HG03378 (cell line): ENCODE results near the gene RTN3.
"Not testable (repeated sequence)": the region's sequence is repeated elsewhere in the genome, so short reads cannot be mapped to it uniquely, and the experiment has no call there.

Source experiments
- ATAC-seq: cut with Tn5 transposase; IDR thresholded peaks from one replicate; pipeline ENCODE4 v1.9.1; 2021; ENCODE audit warnings: mild to moderate bottlenecking, moderate library complexity; ENCODE audit not compliant: unreplicated experiment

The RTN3 gene

GRCh38 chr11:63680834-63681320 is 423 bp upstream of the RTN3 start:
- no peak for ATAC-seq

- ATAC-seq: peak; percentile 8
Measured at GRCh38 chr11:63682066-63683021, 1.0 kb downstream of the RTN3 start.

GRCh38 chr11:63683133-63683991 is 2.1 kb downstream of the RTN3 start:
- no peak for ATAC-seq

GRCh38 chr11:63685158-63685721 is 3.9 kb downstream of the RTN3 start:
- not testable (repeated sequence) for ATAC-seq

GRCh38 chr11:63686926-63687325 is 5.6 kb downstream of the RTN3 start:
- no peak for ATAC-seq

- no peak for ATAC-seq
Measured at GRCh38 chr11:63687845-63688244, 6.5 kb downstream of the RTN3 start.

GRCh38 chr11:63694596-63694995 is 13.3 kb downstream of the RTN3 start:
- no peak for ATAC-seq

GRCh38 chr11:63698976-63699733 is 17.9 kb downstream of the RTN3 start:
- no peak for ATAC-seq

- ATAC-seq: no peak
Measured at GRCh38 chr11:63699896-63700295, 18.6 kb downstream of the RTN3 start.

- no peak for ATAC-seq
Measured at GRCh38 chr11:63705526-63705925, 24.2 kb downstream of the RTN3 start.

- no peak for ATAC-seq
Measured at GRCh38 chr11:63708764-63709163, 27.5 kb downstream of the RTN3 start.

GRCh38 chr11:63709336-63709884 is 28.1 kb downstream of the RTN3 start:
- ATAC-seq: no peak

- ATAC-seq: no peak
Measured at GRCh38 chr11:63710476-63711217, 29.3 kb downstream of the RTN3 start.

GRCh38 chr11:63711838-63712237 is 30.5 kb downstream of the RTN3 start:
- no peak for ATAC-seq

- ATAC-seq: no peak
Measured at GRCh38 chr11:63713766-63714165, 32.5 kb downstream of the RTN3 start.

- ATAC-seq: no peak
Measured at GRCh38 chr11:63716046-63716445, 34.7 kb downstream of the RTN3 start.

GRCh38 chr11:63719001-63719400 is 37.7 kb downstream of the RTN3 start:
- ATAC-seq: no peak

GRCh38 chr11:63719987-63720386 is 38.7 kb downstream of the RTN3 start:
- no peak for ATAC-seq

GRCh38 chr11:63720611-63721010 is 39.3 kb downstream of the RTN3 start:
- ATAC-seq: no peak
